Transverse colon (tissue), 4 donors: ENCODE results near the gene USPL1. TPM values are rescaled to one million over a fixed set of nuclear protein-coding genes. Genes with fewer than 3 reads are reported as not detected.

Experiments used
- DNase-seq: peaks from one replicate; pipeline ENCODE4 v3.0.0-alpha.2; 2019
- H3K27ac ChIP-seq, 4 donors: fragments of 200-600 bp; sonication (generic); 2 replicates each; pipeline ENCODE4 v1.5.1; 2016 to 2018; ENCODE audit warnings: inconsistent platforms in 4 of 4
- H3K27me3 ChIP-seq: fragments of 200-600 bp; sonication (generic); 2 replicates; pipeline ENCODE4 v1.5.1; 2017; ENCODE audit warnings: inconsistent platforms
- H3K36me3 ChIP-seq, 4 donors: fragments of 200-600 bp; sonication (generic); 2 replicates each; pipeline ENCODE4 v1.5.1; 2017 to 2019; ENCODE audit warnings: inconsistent platforms in 4 of 4
- H3K4me1 ChIP-seq, 4 donors: fragments of 200-600 bp; sonication (generic); 2 replicates each; pipeline ENCODE4 v1.5.1; 2017 to 2020; ENCODE audit warnings: inconsistent platforms in 4 of 4
- H3K4me3 ChIP-seq, 4 donors: fragments of 200-600 bp; sonication (generic); 1 replicate in 1 of 4; 2 replicates in 3 of 4; pipeline versions ENCODE4 v1.5.1 to v1.6.1; 2017 to 2019; ENCODE audit warnings: inconsistent platforms in 4 of 4
- H3K9me3 ChIP-seq, 2 donors: fragments of 200-600 bp; sonication (generic); 2 replicates each; pipeline ENCODE4 v1.5.1; 2017 to 2019; ENCODE audit warnings: inconsistent platforms in 2 of 2
- EP300 ChIP-seq: sonication (generic); formaldehyde crosslinking; IDR thresholded peaks from one replicate; pipeline ENCODE4 v1.6.1; 2017; ENCODE audit warnings: antibody characterized with exemption, low read depth
- POLR2A ChIP-seq: fragments of 450-650 bp; IDR thresholded peaks from one replicate; pipeline ENCODE4 v1.6.1; 2016; ENCODE audit warnings: antibody characterized with exemption, mild to moderate bottlenecking, moderate library complexity
- POLR2AphosphoS5 ChIP-seq, 3 donors: sonication (generic); formaldehyde crosslinking; IDR thresholded peaks; one replicate each; pipeline ENCODE4 v1.6.1; 2016; ENCODE audit warnings: antibody characterized with exemption in 3 of 3
- WGBS, 2 donors: methylation state at CpG; one replicate each; pipeline ENCODE4 v1.1.5; 2018; ENCODE audit warnings: low coverage in 1 of 2; 5-methylcytosine and 5-hydroxymethylcytosine counted together
- in situ Hi-C, 4 donors: fragments of 200-750 bp; cut with MboI; loops; one replicate each; pipeline versions ENCODE4 v1.15.0 to v1.15.1; 2017; ENCODE audit warnings: low sequenced_read_pairs in 3 of 4, low pct_ligation_motif_present in 1 of 4, low pct_unique_long_range_greater_than_20kb in 1 of 4
- intact Hi-C: fragments of 100-400 bp; cut with DNase I; formaldehyde crosslinking; loops from one replicate; pipeline ENCODE4 v1.15.1; 2023; ENCODE audit warnings: low total_unique reads
- total RNA-seq, 4 donors: library from RNA; depleted of rRNA; stranded (reverse); fragments of >200 nt; gene quantifications; one replicate each; pipeline ENCODE4 v1.1.0, GENCODE V29; 2016
- TF ChIP-seq, protein P1 (sequence below), 5 experiments: fragments of 200-600 bp in 3 of 5; fragments of 450-650 bp in 2 of 5; sonication (generic) in 3 of 5; IDR thresholded peaks; 1 replicate in 2 of 5; 2 replicates in 3 of 5; pipeline ENCODE4 v1.5.1; 2016 to 2017; ENCODE audit warnings: antibody characterized with exemption in 5 of 5, inconsistent platforms in 3 of 5, mild to moderate bottlenecking in 2 of 5, moderate library complexity in 1 of 5

Gene USPL1
- total RNA-seq, 4 donors from 2014 or later = 8.6 to 27.3 (median 16.9) TPM

DNA sequence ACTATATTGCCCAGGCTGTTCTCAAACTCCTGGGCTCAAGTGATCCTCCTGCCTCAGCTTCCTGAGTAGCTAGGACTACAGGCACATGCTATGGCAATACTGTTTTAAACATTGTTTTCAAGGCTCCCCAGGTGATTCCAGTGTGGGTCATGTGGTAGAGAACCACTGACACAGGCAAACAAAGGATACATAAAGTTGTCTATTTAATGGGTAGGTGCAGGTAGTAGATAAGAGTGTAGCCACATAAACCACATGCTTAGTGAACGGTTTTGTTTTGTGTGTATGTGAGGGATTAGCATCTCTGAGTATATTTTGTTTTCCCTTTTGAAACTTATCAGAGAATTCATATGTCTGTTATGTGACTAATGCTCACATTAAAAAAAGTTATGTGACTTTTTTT lies 36.7 kb downstream of the USPL1 start:
- no peak for DNase-seq
- Histone ChIP-seq H3K9me3 (no peaks in the 10 kb centered on the region), H3K27ac (no peak overlapping the region), H3K4me1 (no peaks in the 10 kb centered on the region), H3K36me3 (peaks cover 0 to 53% (median 18%) of the 10 kb centered on the region in 4 donors), H3K4me3 (no peak overlapping the region), H3K27me3 (no peaks in the 10 kb centered on the region)
- TF ChIP-seq POLR2AphosphoS5 (IDR thresholded peaks at IDR 0.05) = no peak
- TF ChIP-seq, protein P1, sequence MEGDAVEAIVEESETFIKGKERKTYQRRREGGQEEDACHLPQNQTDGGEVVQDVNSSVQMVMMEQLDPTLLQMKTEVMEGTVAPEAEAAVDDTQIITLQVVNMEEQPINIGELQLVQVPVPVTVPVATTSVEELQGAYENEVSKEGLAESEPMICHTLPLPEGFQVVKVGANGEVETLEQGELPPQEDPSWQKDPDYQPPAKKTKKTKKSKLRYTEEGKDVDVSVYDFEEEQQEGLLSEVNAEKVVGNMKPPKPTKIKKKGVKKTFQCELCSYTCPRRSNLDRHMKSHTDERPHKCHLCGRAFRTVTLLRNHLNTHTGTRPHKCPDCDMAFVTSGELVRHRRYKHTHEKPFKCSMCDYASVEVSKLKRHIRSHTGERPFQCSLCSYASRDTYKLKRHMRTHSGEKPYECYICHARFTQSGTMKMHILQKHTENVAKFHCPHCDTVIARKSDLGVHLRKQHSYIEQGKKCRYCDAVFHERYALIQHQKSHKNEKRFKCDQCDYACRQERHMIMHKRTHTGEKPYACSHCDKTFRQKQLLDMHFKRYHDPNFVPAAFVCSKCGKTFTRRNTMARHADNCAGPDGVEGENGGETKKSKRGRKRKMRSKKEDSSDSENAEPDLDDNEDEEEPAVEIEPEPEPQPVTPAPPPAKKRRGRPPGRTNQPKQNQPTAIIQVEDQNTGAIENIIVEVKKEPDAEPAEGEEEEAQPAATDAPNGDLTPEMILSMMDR (IDR thresholded peaks at IDR 0.05) = no peak
- TF ChIP-seq POLR2A = no peak
- no peak for TF ChIP-seq EP300
- intact Hi-C loops (no loop called here), in situ Hi-C loops (no loop called here)
- WGBS, 2 donors = 60 to 75% methylated on average over 1 of the region's 1 CpG

DNA sequence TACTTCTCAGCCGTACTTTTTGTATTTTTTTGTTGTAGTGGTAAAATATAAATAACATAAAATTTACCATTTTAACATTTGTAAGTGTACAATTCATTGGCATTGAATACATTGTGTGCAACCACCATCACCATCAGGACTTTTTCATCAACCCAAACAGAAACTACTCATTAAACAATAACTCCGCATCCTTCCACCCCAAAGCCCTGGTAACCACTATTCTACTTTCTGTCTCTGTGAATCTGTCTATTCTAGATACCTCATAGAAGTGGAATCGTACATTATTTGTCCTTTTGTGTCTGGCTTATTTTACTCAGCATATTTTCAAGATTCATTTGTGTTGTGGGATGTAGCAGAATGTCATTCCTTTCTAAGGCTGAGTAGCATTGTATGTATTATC lies 38.5 kb downstream of the USPL1 start:
- H3K4me1 ChIP-seq = peaks cover 0 to 3% (median 0%) of the 10 kb centered on the region in 4 donors
- intact Hi-C loops (no loop called here), in situ Hi-C loops (no loop called here)
- no peak overlapping the region for H3K27ac ChIP-seq
- no peak for TF ChIP-seq EP300
- TF ChIP-seq, protein P1 (IDR thresholded peaks at IDR 0.05) = no peak
- TF ChIP-seq POLR2A = no peak
- TF ChIP-seq POLR2AphosphoS5 (IDR thresholded peaks at IDR 0.05) = no peak
- no peaks in the 10 kb centered on the region for H3K27me3 ChIP-seq
- H3K36me3 ChIP-seq = peaks cover 0 to 42% (median 18%) of the 10 kb centered on the region in 4 donors
- no peaks in the 10 kb centered on the region for H3K9me3 ChIP-seq
- WGBS, 2 donors = 89 to 100% methylated on average over 3 of the region's 3 CpGs
- no peak overlapping the region for H3K4me3 ChIP-seq
- no peak for DNase-seq

DNA sequence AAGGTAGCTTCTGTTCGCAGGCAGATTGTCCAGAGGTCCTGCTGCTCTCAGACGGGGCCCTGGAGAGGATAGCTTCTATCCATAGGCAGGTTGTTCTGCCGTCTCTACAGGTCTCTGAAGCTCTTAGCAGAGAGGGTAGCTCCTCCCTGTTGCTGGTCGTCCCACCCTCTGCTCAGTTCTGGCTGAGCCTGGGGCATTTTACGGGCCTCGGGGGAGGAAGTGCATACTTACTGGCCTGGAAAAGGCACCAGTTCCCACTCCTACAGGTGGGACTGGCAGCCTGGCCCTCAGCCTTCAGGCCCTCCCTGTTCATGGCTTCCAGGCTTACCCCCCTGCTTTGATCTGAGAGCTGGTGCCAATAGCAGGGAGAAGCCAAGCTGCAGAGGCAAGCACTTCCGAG lies 42.3 kb downstream of the USPL1 start:
- 74% methylated on average over 6 of the region's 7 CpGs; no CpG with 5 or more reads in 1 of the 2 donors for WGBS, 2 donors
- peak overlapping the region in 1 of 4 donors; percentile 4 for H3K27ac ChIP-seq
- peaks cover 0 to 3% (median 0%) of the 10 kb centered on the region in 4 donors for H3K4me1 ChIP-seq
- H3K27me3 ChIP-seq = no peaks in the 10 kb centered on the region
- H3K9me3 ChIP-seq = no peaks in the 10 kb centered on the region
- no peak overlapping the region for H3K4me3 ChIP-seq
- intact Hi-C loops (no loop called here), in situ Hi-C loops (no loop called here)
- peaks cover 0 to 27% (median 11%) of the 10 kb centered on the region in 4 donors for H3K36me3 ChIP-seq
- TF ChIP-seq EP300 (no peak), POLR2AphosphoS5 (IDR thresholded peaks at IDR 0.05) (no peak), POLR2A (no peak)
- TF ChIP-seq, protein P1 (IDR thresholded peaks at IDR 0.05) = no peak
- DNase-seq = no peak

DNA sequence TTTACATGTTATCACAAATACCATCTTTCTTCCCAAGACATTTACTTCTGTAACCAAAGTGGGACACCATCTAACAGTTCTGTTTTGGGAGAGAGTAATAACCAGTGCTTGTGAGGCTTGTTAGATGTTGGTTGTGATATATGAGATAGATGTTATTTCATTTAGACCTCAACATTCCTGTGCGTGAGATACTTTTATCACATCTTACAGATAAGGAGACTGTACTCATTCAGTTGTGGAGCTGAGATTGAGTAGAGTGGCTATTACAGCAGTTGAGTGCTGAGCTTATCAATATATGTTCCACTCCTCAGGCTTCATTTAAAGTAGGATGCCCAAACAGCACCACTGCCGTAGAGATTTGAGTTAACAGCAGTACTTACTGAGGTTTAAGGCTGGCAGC lies 43.1 kb downstream of the USPL1 start:
- TF ChIP-seq POLR2AphosphoS5 (IDR thresholded peaks at IDR 0.05) (no peak), EP300 (no peak), POLR2A (no peak)
- TF ChIP-seq, protein P1 (IDR thresholded peaks at IDR 0.05) = no peak
- Histone ChIP-seq H3K27ac (no peak overlapping the region), H3K9me3 (no peaks in the 10 kb centered on the region), H3K36me3 (peaks cover 0 to 21% (median 10%) of the 10 kb centered on the region in 4 donors), H3K4me3 (no peak overlapping the region), H3K27me3 (no peaks in the 10 kb centered on the region), H3K4me1 (peaks cover 0 to 4% (median 2%) of the 10 kb centered on the region in 4 donors)
- in situ Hi-C loops (no loop called here), intact Hi-C loops (no loop called here)
- DNase-seq = no peak
- 83 to 96% methylated on average over 2 of the region's 2 CpGs for WGBS, 2 donors
